GM18520 (cell line): Measurements from ENCODE around the gene SEMA5B.

ENCODE experiments used
- ATAC-seq: cut with Tn5 transposase; IDR thresholded peaks from one replicate; pipeline ENCODE4 v1.9.1; 2021; ENCODE audit not compliant: unreplicated experiment

The SEMA5B gene

GRCh38 chr3:123060054-123060453, 32.5 kb upstream of the SEMA5B start:
- no peak for ATAC-seq

- ATAC-seq = no peak
Measured at GRCh38 chr3:123058505-123058904, 30.9 kb upstream of the SEMA5B start.

DNA sequence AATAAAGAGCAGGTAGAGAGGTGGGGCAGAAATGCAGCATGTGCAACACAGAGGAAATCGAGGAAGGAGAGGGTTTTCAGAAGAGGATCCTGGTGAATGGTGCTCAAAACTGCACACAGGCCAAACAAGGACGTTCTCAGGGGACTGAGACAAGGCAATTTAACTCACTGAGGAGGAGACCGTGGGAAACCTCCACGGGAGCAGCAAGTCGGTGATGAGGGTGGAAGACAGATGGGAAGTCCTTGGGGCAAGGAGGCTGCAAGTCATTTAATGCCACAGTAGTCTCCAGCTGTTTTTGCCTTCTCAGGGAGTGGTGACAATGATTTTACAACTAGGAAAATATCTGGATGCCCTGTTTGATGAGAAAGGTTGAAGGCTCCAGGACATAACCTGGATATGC, 27.8 kb upstream of the SEMA5B start:
- ATAC-seq = no peak

DNA sequence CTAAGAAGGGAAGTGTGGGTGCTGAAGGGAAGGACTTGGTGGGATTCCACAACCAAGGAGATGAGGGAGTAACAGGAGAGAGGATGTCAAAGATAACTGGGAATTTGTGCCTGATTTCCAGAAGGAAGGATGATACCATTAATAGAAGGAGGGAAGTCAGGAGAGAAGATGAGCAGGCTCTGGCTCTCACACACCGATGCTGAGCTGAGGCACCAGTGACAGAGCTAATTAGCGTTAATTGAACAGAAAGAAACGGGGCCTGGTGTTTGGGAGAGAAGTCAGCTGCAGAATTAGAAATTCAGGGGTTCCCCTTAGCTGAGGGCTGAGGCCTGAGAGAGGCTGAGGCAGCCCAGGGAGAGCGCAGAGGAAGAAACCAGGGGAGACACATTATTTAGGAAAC, 27.4 kb upstream of the SEMA5B start:
- ATAC-seq = no peak

GRCh38 chr3:123054109-123054778, 26.7 kb upstream of the SEMA5B start:
- no peak for ATAC-seq

DNA sequence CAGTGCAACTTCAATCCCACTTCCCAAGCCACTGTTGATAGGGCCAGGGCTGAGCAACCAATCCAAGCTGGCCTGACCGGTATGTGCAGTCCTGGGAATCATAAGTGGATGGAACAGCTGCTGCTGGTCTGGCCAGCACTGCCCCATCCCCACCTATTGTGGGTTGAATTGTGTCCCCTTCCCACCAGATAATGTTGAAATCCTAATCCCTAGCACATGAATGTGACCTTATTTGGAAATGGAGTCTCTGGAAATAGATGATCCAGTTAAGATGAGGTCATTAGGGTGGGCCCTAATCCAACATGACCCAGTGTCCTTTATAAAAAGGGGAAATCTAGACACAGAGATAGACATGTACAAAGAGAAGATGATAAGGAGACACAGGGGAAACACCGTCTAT, 25.5 kb upstream of the SEMA5B start:
- ATAC-seq = no peak

DNA sequence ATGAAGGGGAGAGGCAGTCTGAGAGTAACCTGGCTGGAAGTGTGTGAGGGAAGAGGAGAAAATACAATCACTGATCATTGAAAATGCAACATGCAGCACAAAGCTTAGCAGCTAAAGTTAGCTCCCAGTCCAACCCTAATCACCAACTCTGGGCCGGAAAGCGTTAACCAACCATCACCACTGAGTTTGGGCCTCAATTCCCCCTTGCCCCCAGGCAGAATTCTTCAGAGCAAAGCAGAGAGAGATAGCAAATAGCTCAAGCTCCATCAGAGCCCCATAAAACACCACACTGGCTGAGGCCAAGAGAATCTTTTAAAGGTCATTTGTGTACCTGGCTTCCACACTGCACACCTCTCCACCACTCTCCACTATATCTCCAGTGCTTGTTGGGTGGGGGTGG, 23.1 kb upstream of the SEMA5B start:
- ATAC-seq = no peak

DNA sequence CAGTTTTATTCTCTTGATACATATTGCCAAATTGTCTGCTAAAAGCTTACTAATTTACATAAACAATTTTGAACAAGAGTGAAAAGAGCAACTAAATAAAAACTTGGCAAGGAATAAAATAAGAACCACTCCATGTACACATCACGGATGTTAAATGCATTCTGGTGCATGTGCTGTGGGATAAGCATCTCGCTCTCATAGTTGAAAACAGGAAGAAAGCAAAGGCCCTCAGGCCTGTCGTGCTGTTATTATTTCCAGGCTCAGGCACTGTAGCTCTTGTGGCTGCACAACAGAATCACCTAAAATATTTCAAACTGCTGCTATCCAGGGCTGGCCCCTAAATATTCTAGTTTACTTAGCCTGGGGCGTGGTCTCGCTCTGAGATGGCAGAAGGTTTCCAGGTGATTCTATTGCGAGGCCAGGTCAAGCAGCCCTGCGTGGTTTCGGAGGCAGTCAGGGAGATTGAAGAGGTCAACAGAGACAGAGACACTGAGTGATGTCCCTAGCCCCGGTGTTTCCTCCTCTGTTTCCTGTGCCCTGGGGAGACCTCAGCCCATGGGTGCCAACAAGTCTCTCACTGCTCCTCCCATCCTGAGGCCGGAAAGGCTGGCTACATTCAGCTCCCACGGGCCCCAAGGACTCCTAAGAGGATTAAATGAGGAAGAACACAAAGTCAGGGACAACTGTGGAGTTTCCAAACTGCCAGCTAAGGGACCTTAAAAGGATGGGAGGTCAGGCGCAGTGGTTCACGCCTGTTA, 21.1 kb upstream of the SEMA5B start:
- ATAC-seq = no peak

- ATAC-seq = no peak
Measured at GRCh38 chr3:123047062-123047319, 19.4 kb upstream of the SEMA5B start.

DNA sequence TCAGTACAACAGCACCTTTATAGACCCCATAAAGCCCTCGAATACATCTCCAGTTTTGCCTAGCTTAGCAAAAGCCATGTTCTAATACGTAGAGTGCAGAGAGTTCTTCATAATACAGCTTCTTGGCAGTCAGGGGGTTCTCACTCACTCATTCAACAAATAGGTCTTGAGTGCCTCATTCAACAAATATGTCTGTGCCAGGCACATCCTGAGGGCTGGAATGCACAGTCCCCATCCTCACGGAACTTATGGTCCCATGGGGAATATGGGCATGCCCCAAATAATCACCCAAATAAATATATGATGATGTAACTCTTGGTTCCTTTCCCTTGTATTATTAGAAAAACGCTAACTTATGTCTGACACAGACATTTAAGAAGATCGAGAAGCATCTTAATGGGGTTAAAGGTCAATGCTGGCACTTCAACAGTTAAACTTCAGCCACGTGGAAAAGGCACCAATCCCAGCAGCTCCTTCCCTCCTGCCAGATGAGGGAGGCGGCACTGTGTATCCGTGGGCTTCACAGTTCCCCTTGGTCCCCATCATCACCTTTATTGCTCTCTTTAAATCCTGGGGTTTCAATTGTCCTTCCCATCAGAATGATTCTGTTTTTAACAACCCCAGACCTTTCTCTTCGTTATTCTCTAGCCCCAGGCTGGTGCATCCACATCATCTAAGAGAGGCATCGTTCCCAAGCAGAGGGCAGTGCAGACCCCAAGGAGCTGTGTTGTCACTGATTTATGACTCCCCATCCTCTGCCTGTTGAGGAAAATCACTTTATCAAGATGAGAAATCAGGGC, 18.9 kb upstream of the SEMA5B start:
- no peak for ATAC-seq

DNA sequence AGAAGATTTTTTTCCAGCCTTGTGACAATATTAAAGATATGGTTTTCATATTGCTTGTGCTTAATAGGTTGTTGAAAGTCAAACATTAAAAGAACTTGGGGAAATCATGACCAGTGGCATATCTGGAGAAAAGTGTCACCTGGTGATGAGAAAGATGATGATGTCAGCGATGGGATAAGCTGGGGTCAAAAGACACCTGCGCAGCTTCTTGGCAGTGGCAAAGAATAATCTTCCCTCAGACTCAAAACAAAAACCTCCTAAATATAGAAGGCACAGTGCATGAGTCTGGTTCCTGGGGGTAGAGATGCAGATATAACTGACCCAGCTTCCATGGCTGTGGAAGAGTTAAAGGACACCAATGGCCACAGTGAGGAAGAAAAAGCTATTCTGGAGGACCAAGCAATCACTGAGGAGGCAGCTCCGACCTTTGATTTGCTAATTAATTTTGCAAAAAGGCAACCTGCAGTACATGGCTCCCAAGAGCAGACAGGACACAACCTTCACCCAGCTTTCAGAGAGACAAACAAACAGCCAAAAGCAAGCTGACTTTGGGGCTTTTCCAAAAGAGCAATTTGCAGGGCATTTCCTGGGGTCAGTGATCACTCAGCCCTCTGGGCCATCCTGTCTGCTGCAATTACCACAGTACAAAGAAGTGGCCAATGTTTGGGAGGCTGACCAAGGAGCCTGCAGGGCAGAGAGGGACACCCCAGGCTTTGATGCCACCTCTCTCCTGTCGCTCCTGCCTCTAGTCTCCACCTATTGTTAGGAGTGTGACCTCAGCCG, 17.6 kb upstream of the SEMA5B start:
- ATAC-seq = no peak

GRCh38 chr3:123042413-123042812, 14.8 kb upstream of the SEMA5B start:
- ATAC-seq = no peak

DNA sequence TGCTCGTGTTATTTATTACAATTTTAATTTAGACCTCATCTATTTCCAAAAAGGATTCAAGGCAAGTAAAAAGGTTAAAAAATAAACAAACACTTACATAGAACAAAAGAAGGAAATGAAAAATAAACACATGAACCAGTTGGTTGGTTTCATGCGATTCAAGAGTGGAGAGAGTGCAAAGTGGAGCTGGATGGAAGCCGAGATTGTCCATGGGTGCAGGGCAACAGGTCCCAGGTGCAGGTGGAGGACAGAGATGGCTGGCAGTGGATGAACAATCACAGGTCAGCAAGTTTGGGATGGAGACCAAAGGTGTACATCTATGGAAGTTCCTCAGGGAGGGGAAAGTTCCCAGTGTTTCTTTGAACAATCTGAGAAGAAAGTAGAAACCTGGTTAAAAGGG, 11.6 kb upstream of the SEMA5B start:
- ATAC-seq = no peak

GRCh38 chr3:123038751-123039150, 11.2 kb upstream of the SEMA5B start:
- ATAC-seq = no peak

DNA sequence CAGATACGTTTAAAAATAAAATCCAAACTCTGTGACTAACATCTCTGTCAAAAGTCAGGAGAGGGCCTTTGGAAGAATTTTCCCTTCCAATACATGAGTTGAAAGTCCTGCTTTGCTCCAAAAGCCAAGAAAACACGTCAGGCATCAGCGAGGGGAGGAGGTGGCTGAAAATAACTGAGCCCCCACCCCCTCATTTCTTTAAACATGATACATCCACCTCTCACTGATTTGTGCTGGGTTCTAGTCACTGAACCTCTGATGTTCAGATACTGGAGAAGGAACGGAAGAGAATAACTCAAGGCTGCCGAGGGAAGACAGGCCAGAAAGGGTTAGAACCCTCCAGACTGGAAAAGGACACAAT, 9.4 kb upstream of the SEMA5B start:
- no peak for ATAC-seq

DNA sequence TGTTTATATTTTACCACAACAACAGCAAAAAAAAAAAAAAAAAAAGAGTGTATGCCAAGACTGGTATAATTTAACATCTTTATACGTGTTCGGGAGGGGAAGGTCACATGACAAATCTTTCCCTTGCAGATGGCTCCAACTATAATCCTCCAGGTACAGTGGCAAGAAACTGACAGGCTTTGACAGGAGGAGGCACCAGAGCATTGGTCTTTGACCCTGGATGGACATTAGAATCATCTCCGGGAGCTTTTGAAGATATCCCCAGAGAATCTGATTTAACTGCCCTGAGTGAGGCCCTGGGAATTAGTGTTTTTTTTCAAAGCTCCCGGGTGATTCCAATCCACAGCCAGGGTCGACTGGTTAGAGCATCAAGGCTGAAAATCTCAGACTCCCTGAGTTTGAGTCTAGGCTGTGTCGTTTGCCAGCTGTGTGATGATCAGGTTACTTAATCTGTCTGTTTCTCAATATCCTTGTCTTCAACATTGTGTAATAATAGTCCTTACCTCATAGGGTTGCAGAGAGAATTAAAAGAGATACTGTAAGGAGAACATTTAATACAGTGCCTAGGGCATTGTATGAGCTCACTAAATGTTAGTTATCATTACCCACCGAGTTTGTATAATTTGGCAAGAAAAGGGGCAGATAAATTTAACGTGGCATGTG, 8.9 kb upstream of the SEMA5B start:
- ATAC-seq = no peak

DNA sequence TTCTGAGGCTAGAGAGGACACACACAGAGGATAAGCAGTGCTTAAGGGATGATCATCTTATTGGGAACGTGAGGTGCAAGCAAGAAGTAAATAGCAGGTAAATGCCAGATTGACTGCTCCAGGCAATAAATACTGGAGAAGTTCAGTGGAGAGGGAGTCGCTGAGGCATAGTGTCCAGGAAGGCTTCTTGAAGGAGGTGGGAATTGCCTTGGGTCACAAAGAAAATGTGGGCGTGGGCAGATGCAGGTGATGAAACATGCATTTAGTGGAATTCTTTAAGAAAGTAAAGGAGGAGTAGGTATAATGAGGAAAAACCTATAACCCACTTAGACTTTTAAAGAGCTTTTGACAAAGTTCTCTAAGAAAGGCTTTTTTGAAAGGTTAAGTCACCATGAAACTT, 7.4 kb upstream of the SEMA5B start:
- ATAC-seq = no peak

GRCh38 chr3:123034120-123034519, 6.6 kb upstream of the SEMA5B start:
- no peak for ATAC-seq

GRCh38 chr3:123032057-123032456, 4.5 kb upstream of the SEMA5B start:
- no peak for ATAC-seq

GRCh38 chr3:123031051-123031450, 3.5 kb upstream of the SEMA5B start:
- no peak for ATAC-seq

DNA sequence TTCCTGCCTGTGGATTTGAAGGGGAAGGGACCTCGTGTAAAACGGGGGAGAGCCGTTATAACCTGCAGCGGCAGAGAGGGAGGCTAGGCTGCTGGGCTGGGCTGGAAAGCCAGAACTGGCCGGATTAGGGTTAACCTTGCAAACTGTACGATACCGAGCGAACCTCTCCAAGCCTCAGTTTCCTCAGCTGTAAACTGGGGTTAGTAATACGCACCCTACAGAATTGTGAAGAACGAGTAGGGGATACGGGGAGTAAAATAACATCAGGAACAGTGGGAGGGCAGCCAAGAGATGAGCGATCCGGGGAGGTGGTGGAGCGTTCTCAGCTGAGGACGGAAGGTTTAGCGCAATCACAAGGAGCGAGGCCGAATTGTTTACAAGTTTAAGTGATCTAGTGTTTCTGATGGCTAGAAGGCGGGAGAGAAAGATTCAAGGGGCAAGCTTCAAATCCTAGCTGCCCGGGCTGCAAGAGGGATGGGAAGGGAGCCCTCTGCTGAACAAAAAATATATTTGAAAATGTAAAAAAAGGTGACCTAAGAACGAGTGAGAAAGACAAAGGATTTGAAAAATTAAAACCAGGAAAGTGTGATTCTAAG, 768 bp upstream of the SEMA5B start:
- ATAC-seq = no peak
